Stomach (tissue), 9 donors: ENCODE results near the gene COL16A1. TPM values are rescaled to one million over a fixed set of nuclear protein-coding genes. Genes with fewer than 3 reads are reported as not detected.

Source experiments
- DNase-seq, 2 donors: peaks; one replicate each; pipeline versions ENCODE4 v3.0.0 to v3.0.0-alpha.2; 2013 to 2019
- H3K27ac ChIP-seq, 5 donors: fragments of 200-600 bp in 4 of 5; sonication (generic) in 4 of 5; one replicate each; pipeline ENCODE4 v1.5.1; 2013 to 2019; ENCODE audit warnings: mild to moderate bottlenecking in 1 of 5, moderate library complexity in 1 of 5
- H3K27me3 ChIP-seq, 3 donors: fragments of 200-600 bp; sonication (generic); one replicate each; pipeline ENCODE4 v1.5.1; 2017 to 2019; ENCODE audit warnings: mixed run types in 1 of 3
- H3K36me3 ChIP-seq, 4 donors: fragments of 200-600 bp; sonication (generic); 1 replicate in 3 of 4; 2 replicates in 1 of 4; pipeline ENCODE4 v1.5.1; 2016 to 2019
- H3K4me1 ChIP-seq, 4 donors: fragments of 200-600 bp; sonication (generic); one replicate each; pipeline ENCODE4 v1.5.1; 2016 to 2019
- H3K4me3 ChIP-seq, 4 donors: fragments of 200-600 bp; sonication (generic) in 3 of 4; one replicate each; pipeline ENCODE4 v1.5.1; 2016 to 2019; ENCODE audit warnings: mild to moderate bottlenecking in 1 of 4
- H3K9me3 ChIP-seq, 4 donors: fragments of 200-600 bp; sonication (generic); one replicate each; pipeline ENCODE4 v1.5.1; 2016 to 2019
- EP300 ChIP-seq: sonication (generic); formaldehyde crosslinking; IDR thresholded peaks from one replicate; pipeline ENCODE4 v1.6.1; 2017; ENCODE audit warnings: antibody characterized with exemption
- POLR2A ChIP-seq, 4 donors: fragments of 450-650 bp; IDR thresholded peaks; one replicate each; pipeline ENCODE4 v1.6.1; 2016; ENCODE audit warnings: antibody characterized with exemption in 4 of 4, control low read depth in 2 of 4, mild to moderate bottlenecking in 1 of 4, moderate library complexity in 1 of 4
- POLR2AphosphoS5 ChIP-seq, 3 donors: sonication (generic); formaldehyde crosslinking; IDR thresholded peaks; one replicate each; pipeline ENCODE4 v1.6.1; 2016; ENCODE audit warnings: antibody characterized with exemption in 3 of 3
- WGBS, 5 donors: extraction: QIAGEN DNeasy Blood & Tissue Kit in 3 of 5; methylation state at CpG; one replicate each; pipeline versions ENCODE4 v1.1.5 to v1.1.7; 2013 to 2018; 5-methylcytosine and 5-hydroxymethylcytosine counted together
- intact Hi-C: fragments of 100-400 bp; cut with DNase I; formaldehyde crosslinking; loops from one replicate; pipeline ENCODE4 v1.15.1; 2023; ENCODE audit warnings: low total_unique reads
- polyA plus RNA-seq, 3 donors: library from polyadenylated mRNA; stranded (reverse); fragments of 200-250 nt; gene quantifications; one replicate each; pipeline ENCODE4 v1.2.3, GENCODE V29; 2013
- total RNA-seq, 5 donors: library from RNA; depleted of rRNA; stranded (reverse); fragments of >200 nt; gene quantifications; one replicate each; pipeline versions ENCODE4 v1.1.0 to v1.2.3, GENCODE V29; 2014 to 2016
- TF ChIP-seq, protein P1 (sequence below), 7 experiments: fragments of 450-650 bp in 4 of 7; fragments of 200-600 bp in 3 of 7; sonication (generic) in 3 of 7; IDR thresholded peaks; one replicate each; pipeline ENCODE4 v1.5.1; 2016 to 2019; ENCODE audit warnings: antibody characterized with exemption in 7 of 7, control low read depth in 2 of 7, mild to moderate bottlenecking in 1 of 7
- donor health status: healthy with polysubstance abuse.
- donor health status: Bipolar disorder and iron deficiency.
- donor health status: healthy.

The COL16A1 gene
- total and polyA plus RNA-seq, 8 donors, result 19.8 to 127 (median 74.1) TPM

DNA sequence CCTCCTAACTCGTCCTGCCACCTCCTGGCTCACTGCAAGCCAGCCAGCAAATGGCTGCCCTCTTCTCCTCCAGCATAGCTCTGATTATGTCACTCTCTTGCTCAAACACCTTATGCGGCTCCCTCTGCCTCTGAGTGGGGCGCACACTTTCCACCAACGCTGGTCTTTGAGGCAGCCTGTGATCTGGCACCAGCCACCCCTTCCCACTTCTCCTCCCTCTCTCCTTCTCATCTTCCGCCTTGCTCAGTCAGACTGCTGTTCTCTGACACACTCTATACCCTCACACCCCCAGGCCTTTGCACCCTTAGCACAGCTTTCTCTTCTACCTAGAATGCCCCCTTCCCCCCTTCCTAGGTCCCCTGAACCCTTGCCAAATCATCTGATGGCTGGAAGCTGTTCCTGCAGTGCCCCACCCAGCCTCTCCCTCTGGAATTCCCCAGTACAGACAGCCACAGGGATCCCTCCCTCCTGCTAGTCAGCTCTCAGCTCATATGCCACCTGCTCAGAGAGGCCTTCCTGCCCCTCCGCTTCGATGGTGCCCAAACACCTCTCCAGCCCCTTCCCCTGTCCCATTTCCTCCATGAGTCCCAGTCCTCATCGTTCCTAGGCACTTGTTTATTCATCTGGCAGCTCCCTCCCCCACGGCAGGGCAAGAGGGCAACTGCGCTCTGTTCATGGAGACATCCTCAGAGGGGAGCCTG, 37.4 kb downstream of the COL16A1 start:
- peaks cover 34 to 67% (median 43%) of the 10 kb centered on the region in 4 donors for H3K4me1 ChIP-seq
- H3K9me3 ChIP-seq, result no peaks in the 10 kb centered on the region
- H3K27me3 ChIP-seq, result no peaks in the 10 kb centered on the region
- peak overlapping the region; percentile 28 to 88 (median 57) for H3K27ac ChIP-seq
- intact Hi-C loops, result loop anchor here (5.0 kb wide), 1 partner anchor 126 kb away; no protein-coding TSS in a partner anchor
- peak; percentile 62 to 88 for DNase-seq
- no peak overlapping the region for H3K4me3 ChIP-seq
- H3K36me3 ChIP-seq, result peaks cover 0 to 24% (median 14%) of the 10 kb centered on the region in 4 donors
- TF ChIP-seq POLR2AphosphoS5 (IDR thresholded peaks at IDR 0.05) (peak in 1 of 3 donors; percentile 58), POLR2A (IDR thresholded peaks at IDR 0.05) (no peak)
- 34 to 46% (median 39%) methylated on average over 10 of the region's 10 CpGs for WGBS, 5 donors

DNA sequence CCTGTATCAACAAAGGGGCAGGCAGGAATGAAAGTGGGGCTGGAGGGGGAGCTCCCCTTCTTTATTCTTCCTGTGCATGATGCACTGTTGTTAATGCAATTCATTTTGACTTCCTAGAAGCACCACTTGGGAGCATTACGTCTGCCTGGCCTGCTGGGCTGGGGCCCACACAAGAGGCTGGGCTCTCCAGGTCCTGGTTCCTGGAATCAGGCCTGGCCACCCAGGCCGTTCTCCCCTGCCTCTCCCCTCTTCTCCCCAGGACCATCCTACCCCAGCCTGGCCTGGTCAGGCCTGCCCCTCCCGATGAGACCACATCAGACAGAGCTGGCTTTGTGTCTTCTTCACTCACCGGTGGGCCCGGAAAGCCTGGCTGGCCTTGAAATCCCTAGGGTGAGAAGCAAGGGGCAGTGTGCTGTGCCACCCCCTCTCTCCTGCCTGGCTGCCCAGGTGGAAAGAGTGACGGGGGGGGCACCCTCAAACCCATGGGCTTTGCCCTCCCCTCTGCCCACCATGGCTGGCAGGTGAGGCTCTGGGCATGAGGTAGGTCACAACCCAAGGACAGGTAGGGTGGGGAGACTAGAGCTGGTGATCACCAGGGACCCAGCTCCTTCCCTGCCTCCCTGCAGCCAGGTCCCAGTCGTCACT, 38.5 kb downstream of the COL16A1 start:
- H3K36me3 ChIP-seq, result peaks cover 0 to 34% (median 23%) of the 10 kb centered on the region in 4 donors
- H3K4me1 ChIP-seq, result peaks cover 28 to 56% (median 33%) of the 10 kb centered on the region in 4 donors
- no peaks in the 10 kb centered on the region for H3K27me3 ChIP-seq
- intact Hi-C loops, result loop anchor here (5.0 kb wide), 1 partner anchor 127 kb away; no protein-coding TSS in a partner anchor
- WGBS, 5 donors, result 81 to 92% (median 85%) methylated on average over 3 to 7 of the region's 7 CpGs
- no peak overlapping the region for H3K4me3 ChIP-seq
- TF ChIP-seq EP300 (no peak), POLR2A (IDR thresholded peaks at IDR 0.05) (no peak)
- peak in 1 of 2 donors; percentile 69 for DNase-seq
- H3K27ac ChIP-seq, result peak overlapping the region in 2 of 5 donors; percentile 74 to 88
- no peaks in the 10 kb centered on the region for H3K9me3 ChIP-seq

DNA sequence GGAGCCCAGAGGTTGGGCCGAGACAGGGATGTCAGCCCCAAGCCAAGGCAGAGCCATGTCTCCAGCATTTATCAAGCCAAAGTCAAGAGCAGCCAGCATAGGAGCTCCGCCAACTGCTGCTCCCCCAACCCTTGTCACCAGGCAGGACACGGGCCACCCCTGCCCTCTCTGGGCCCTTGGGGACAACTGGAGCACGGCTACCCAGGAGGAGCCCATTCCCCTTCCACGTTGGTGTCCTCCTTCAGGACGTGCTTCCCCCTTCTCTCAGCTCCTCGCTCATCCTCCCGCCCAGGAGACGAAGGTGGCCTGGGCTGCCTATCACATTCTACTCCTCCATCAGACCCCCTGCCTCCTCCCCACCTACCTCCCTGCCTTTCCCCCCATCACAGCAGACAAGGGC, 39.3 kb downstream of the COL16A1 start:
- intact Hi-C loops, result loop anchor here (5.0 kb wide), 1 partner anchor 53 kb away; no protein-coding TSS in a partner anchor
- H3K4me1 ChIP-seq, result peaks cover 21 to 48% (median 26%) of the 10 kb centered on the region in 4 donors
- H3K36me3 ChIP-seq, result peaks cover 0 to 40% (median 26%) of the 10 kb centered on the region in 4 donors
- no peaks in the 10 kb centered on the region for H3K27me3 ChIP-seq
- TF ChIP-seq, protein P1, sequence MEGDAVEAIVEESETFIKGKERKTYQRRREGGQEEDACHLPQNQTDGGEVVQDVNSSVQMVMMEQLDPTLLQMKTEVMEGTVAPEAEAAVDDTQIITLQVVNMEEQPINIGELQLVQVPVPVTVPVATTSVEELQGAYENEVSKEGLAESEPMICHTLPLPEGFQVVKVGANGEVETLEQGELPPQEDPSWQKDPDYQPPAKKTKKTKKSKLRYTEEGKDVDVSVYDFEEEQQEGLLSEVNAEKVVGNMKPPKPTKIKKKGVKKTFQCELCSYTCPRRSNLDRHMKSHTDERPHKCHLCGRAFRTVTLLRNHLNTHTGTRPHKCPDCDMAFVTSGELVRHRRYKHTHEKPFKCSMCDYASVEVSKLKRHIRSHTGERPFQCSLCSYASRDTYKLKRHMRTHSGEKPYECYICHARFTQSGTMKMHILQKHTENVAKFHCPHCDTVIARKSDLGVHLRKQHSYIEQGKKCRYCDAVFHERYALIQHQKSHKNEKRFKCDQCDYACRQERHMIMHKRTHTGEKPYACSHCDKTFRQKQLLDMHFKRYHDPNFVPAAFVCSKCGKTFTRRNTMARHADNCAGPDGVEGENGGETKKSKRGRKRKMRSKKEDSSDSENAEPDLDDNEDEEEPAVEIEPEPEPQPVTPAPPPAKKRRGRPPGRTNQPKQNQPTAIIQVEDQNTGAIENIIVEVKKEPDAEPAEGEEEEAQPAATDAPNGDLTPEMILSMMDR (IDR thresholded peaks at IDR 0.05), result no peak
- TF ChIP-seq POLR2A (IDR thresholded peaks at IDR 0.05), result no peak
- no peak for TF ChIP-seq EP300
- H3K4me3 ChIP-seq, result no peak overlapping the region
- no peak for DNase-seq
- no peak overlapping the region for H3K27ac ChIP-seq
- WGBS, 5 donors, result 70 to 93% (median 84%) methylated on average over 8 to 9 of the region's 9 CpGs
- no peaks in the 10 kb centered on the region for H3K9me3 ChIP-seq

DNA sequence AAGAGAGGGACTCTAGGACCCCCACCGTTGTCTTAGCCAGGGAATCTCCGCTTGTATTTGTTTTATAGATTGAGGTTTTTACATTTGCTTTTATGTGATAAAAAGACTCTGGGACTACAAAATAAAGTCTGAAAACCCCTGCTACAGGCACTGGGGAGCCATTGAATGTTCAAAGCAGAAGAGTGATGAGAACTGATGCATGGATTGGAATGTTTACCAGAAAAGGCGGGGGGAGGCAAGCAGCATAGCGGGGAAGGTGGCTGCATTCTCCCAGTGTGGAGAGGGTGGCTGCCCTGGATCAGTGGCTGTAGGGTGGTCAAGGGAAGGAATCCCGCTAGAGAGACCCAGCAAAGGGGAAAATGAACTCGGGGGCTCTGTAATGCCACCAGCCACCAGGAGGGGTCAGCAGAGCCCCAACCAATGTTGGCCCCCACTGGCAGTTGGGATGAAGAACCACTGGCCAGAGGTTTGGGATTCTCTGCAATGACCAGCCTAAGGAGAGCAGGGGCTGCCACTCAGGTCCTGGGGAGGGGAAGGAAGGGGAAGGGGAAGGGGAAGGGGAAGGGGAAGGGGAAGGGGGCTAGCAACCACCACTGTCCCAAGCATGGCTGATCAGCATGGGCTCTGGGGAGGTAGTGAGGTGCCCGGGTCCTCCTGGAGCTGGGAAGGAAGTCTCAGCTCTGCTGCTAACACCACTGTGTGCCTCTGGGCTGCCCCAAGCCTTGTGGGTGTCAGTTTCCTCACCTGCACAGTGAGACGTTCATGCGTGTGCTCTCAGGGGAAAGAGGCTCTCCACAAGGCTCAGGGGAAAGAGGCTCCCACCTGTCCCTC, 40.0 kb downstream of the COL16A1 start:
- DNase-seq, result peak; percentile 70 to 82
- intact Hi-C loops, result loop anchor here (5.0 kb wide), 1 partner anchor 53 kb away; no protein-coding TSS in a partner anchor
- Histone ChIP-seq H3K27me3 (no peaks in the 10 kb centered on the region), H3K36me3 (peaks cover 0 to 47% (median 32%) of the 10 kb centered on the region in 4 donors), H3K4me1 (peaks cover 17 to 41% (median 20%) of the 10 kb centered on the region in 4 donors), H3K9me3 (no peaks in the 10 kb centered on the region), H3K4me3 (no peak overlapping the region), H3K27ac (no peak overlapping the region)
- WGBS, 5 donors, result 41 to 49% (median 46%) methylated on average over 9 of the region's 9 CpGs
- TF ChIP-seq POLR2A (IDR thresholded peaks at IDR 0.05) (no peak), EP300 (no peak), POLR2AphosphoS5 (IDR thresholded peaks at IDR 0.05) (peak in 1 of 3 donors; percentile 29)
- TF ChIP-seq, protein P1 (IDR thresholded peaks at IDR 0.05), result peak in 5 of 7 experiments; percentile 93 to 99 (median 96)
